Muscle of leg (tissue), 11 donors: ENCODE data around the gene RELCH. TPM values are rescaled to one million over a fixed set of nuclear protein-coding genes. Genes with fewer than 3 reads are reported as not detected.
"Not testable (repeated sequence)": the region's sequence is repeated elsewhere in the genome, so short reads cannot be mapped to it uniquely, and the experiment has no call there.

ENCODE experiments used
- DNase-seq: peaks from one replicate; pipeline ENCODE4 v3.0.0; 2013
- H3K27ac ChIP-seq: one replicate; pipeline ENCODE4 v1.5.1; 2013; ENCODE audit warnings: mild to moderate bottlenecking, low read length, control low read depth
- H3K27me3 ChIP-seq: one replicate; pipeline ENCODE4 v1.6.1; 2013; ENCODE audit warnings: low read length; ENCODE audit not compliant: control insufficient read depth, insufficient read depth
- H3K36me3 ChIP-seq: one replicate; pipeline ENCODE4 v1.6.1; 2013; ENCODE audit warnings: low read length; ENCODE audit not compliant: control insufficient read depth, insufficient read depth
- H3K4me1 ChIP-seq: one replicate; pipeline ENCODE4 v1.6.1; 2013; ENCODE audit warnings: low read length; ENCODE audit not compliant: control insufficient read depth, insufficient read depth
- H3K4me3 ChIP-seq: one replicate; pipeline ENCODE4 v1.5.1; 2013; ENCODE audit warnings: low read length, control low read depth
- H3K9me3 ChIP-seq: replicated peaks from 2 replicates; pipeline ENCODE4 v1.6.1; 2013; ENCODE audit warnings: low read depth, low read length; ENCODE audit not compliant: control insufficient read depth
- WGBS: methylation state at CpG from one replicate; pipeline ENCODE4 v1.1.5; 2013; ENCODE audit warnings: missing lambda C conversion rate; ENCODE audit not compliant: insufficient coverage; 5-methylcytosine and 5-hydroxymethylcytosine counted together
- polyA plus RNA-seq, 8 donors: library from polyadenylated mRNA; unstranded; fragments of 120-200 nt; gene quantifications; one replicate each; pipeline versions ENCODE4 v1.2.1 to v1.2.3, GENCODE V29; 2013; ENCODE audit warnings: inconsistent platforms in 1 of 8, low replicate concordance in 1 of 8; ENCODE audit not compliant: insufficient read length in 8 of 8, insufficient read depth in 1 of 8
- total RNA-seq: library from RNA; stranded (reverse); fragments of 120-200 nt; gene quantifications from one replicate; pipeline ENCODE4 v1.2.4, GENCODE V29; 2013

The RELCH gene
- total and polyA plus RNA-seq, 9 donors, result 11.7 to 20.6 (median 14.2) TPM

DNA sequence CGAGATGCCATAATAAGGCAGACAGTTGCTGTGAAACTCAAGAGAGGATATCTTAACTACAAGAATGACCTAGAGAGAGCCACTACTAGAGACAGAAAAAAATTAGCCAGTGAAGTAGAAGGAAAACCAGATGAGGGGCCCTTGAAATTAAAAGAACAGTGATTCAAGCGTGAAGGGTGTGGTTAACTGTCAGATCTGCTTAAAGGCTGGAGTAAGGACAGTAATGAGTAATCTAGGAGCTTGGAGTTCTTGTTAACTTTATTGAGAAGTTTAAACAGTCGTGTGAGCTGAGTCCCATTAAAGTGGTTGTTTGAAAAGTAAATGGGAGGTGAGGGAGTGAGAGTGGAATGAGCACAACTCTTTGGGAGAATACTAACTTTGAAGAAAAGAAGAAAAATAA is 21.5 kb upstream of the RELCH start:
- no peak overlapping the region for H3K27ac ChIP-seq
- DNase-seq, result no peak
- H3K4me1 ChIP-seq, result no peaks in the 10 kb centered on the region
- H3K4me3 ChIP-seq, result no peak overlapping the region
- no peaks in the 10 kb centered on the region for H3K36me3 ChIP-seq
- no peaks in the 10 kb centered on the region for H3K9me3 ChIP-seq
- H3K27me3 ChIP-seq, result no peaks in the 10 kb centered on the region
- WGBS, result 79% methylated on average over 2 of the region's 3 CpGs

DNA sequence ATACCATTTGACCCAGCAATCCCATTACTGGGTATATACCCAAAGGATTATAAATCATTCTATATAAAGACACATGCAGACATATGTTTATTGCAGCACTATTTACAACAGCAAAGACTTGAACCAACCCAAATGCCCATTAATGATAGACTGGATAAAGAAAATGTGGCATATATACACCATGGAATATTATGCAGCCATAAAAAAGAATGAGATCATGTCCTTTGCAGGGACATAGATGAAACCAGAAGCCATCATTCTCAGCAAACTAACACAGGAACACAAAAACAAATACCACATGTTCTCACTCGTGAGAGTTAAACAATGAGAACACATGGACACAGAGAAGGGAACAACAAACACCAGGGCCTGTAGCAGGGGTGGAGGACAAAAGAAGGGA is 20.5 kb upstream of the RELCH start:
- H3K4me3 ChIP-seq, H3K27me3 ChIP-seq, H3K27ac ChIP-seq, H3K9me3 ChIP-seq, H3K36me3 ChIP-seq, DNase-seq, H3K4me1 ChIP-seq: not testable (repeated sequence)
- WGBS, result no CpG with 5 or more reads among the region's 1 CpG

- Histone ChIP-seq H3K4me1 (no peaks in the 10 kb centered on the region), H3K27ac (no peak overlapping the region), H3K4me3 (no peak overlapping the region), H3K27me3 (no peaks in the 10 kb centered on the region), H3K9me3 (no peaks in the 10 kb centered on the region), H3K36me3 (no peaks in the 10 kb centered on the region)
- WGBS, result no CpG with 5 or more reads among the region's 1 CpG
- DNase-seq, result peak; percentile 10
Observed at GRCh38 chr18:62170857-62171256, 16.2 kb upstream of the RELCH start.

- Histone ChIP-seq H3K9me3 (no peaks in the 10 kb centered on the region), H3K27ac (no peak overlapping the region), H3K27me3 (no peaks in the 10 kb centered on the region), H3K36me3 (no peaks in the 10 kb centered on the region), H3K4me3 (no peak overlapping the region), H3K4me1 (no peaks in the 10 kb centered on the region)
- DNase-seq, result no peak
Observed at GRCh38 chr18:62172298-62172697, 14.8 kb upstream of the RELCH start.

DNA sequence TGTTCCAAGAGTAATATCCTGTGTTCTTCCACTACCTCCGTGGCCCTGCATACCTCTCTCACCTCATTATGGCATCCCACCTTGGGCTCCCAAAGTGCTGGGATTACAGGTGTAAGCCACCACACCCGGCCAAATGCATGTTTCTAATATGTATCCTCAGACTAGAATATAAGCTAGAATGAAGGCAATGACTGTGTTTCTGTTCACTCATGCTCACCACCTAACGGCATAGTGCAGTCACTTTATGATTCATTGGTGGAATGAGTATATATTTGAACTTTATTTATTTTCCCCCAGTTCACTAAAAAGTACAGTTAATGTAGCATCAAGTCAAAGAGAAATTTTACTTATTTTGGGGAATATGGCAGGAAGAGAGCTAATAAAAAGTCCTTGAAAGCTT is 11.5 kb upstream of the RELCH start:
- no CpG with 5 or more reads among the region's 3 CpGs for WGBS
- H3K27me3 ChIP-seq, result no peaks in the 10 kb centered on the region
- DNase-seq, result no peak
- H3K9me3 ChIP-seq, result no peaks in the 10 kb centered on the region
- H3K4me3 ChIP-seq, result no peak overlapping the region
- no peaks in the 10 kb centered on the region for H3K4me1 ChIP-seq
- H3K27ac ChIP-seq, result no peak overlapping the region
- no peaks in the 10 kb centered on the region for H3K36me3 ChIP-seq

GRCh38 chr18:62177271-62177670 is 9.8 kb upstream of the RELCH start:
- no peak overlapping the region for H3K4me3 ChIP-seq
- H3K9me3 ChIP-seq, result no peaks in the 10 kb centered on the region
- no peak overlapping the region for H3K27ac ChIP-seq
- no peaks in the 10 kb centered on the region for H3K4me1 ChIP-seq
- H3K27me3 ChIP-seq, result no peaks in the 10 kb centered on the region
- WGBS, result no CpG with 5 or more reads among the region's 3 CpGs
- no peak for DNase-seq
- H3K36me3 ChIP-seq, result no peaks in the 10 kb centered on the region

DNA sequence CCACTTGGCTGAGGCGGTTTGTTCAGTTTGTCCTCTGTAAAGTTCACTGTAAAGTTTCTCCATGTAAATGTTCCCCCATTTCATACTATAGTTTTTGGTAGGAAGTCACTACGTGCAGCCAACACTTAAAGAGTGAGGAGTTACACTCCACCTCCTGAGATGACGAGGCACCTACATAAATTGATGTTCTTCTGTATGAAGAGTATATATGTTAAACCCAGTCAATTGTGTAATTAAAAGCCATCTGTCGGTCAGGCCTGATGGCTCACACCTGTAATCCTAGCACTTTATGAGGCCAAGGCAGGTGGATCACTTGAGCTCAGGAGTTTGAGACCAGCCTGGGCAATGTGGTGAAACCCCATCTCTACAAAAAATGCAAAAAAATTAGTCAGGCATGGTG is 7.8 kb upstream of the RELCH start:
- no peaks in the 10 kb centered on the region for H3K9me3 ChIP-seq
- H3K27me3 ChIP-seq, result no peaks in the 10 kb centered on the region
- WGBS, result 88% methylated on average over 1 of the region's 4 CpGs
- H3K27ac ChIP-seq, result no peak overlapping the region
- no peaks in the 10 kb centered on the region for H3K36me3 ChIP-seq
- no peaks in the 10 kb centered on the region for H3K4me1 ChIP-seq
- no peak for DNase-seq
- H3K4me3 ChIP-seq, result no peak overlapping the region

- Histone ChIP-seq H3K9me3 (no peaks in the 10 kb centered on the region), H3K4me1 (peaks cover 2% of the 10 kb centered on the region), H3K4me3 (no peak overlapping the region), H3K36me3 (no peaks in the 10 kb centered on the region), H3K27me3 (no peaks in the 10 kb centered on the region), H3K27ac (no peak overlapping the region)
- no peak for DNase-seq
- 95% methylated on average over 2 of the region's 3 CpGs for WGBS
Observed at GRCh38 chr18:62182220-62182619, 4.8 kb upstream of the RELCH start.

DNA sequence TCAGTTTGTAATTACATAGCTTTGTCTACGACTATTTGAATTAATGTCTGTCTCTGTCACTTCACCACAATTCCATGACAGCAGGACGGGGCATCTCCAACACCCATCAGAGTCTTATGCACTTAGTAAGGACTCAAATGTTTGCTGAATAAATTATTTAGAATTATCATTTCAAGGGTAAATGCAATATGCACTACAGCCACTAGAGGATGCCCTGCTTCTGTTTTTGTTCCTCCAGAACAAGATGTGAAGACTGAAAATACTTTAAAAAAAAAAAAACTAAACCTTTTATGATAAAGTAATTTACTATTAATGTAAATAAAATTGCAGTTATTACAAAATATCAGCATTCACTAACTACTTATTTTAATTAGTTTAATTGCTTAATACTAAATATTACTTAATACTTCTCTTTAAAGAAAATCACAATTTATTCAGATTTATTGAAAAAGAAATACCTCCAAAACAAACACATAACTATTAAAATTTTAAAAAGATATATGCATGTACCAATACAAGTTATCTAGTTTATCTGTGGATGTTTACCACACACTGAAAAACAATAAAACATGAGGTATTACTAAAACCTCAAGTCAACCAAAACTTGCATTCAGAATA is 3.4 kb upstream of the RELCH start:
- H3K4me3 ChIP-seq, result no peak overlapping the region
- peaks cover 6% of the 10 kb centered on the region for H3K4me1 ChIP-seq
- no peaks in the 10 kb centered on the region for H3K27me3 ChIP-seq
- DNase-seq, result peak; percentile 63
- H3K9me3 ChIP-seq, result no peaks in the 10 kb centered on the region
- no CpG with 5 or more reads among the region's 2 CpGs for WGBS
- no peaks in the 10 kb centered on the region for H3K36me3 ChIP-seq
- H3K27ac ChIP-seq, result no peak overlapping the region

GRCh38 chr18:62186499-62186773 is 619 bp upstream of the RELCH start:
- 0% methylated on average over 8 of the region's 12 CpGs for WGBS
- H3K4me1 ChIP-seq, result peaks cover 6% of the 10 kb centered on the region

More at GRCh38 chr18:62186499-62186773, 619 bp upstream of the RELCH start:
- Histone ChIP-seq H3K27ac (peak overlapping the region; percentile 89), H3K4me3 (peak overlapping the region; percentile 96), H3K27me3 (no peaks in the 10 kb centered on the region), H3K9me3 (no peaks in the 10 kb centered on the region), H3K36me3 (no peaks in the 10 kb centered on the region)
- no peak for DNase-seq
